Uterus (tissue), 2 donors: Measurements from ENCODE around the gene MGAM2.
"Not testable (repeated sequence)": the region's sequence is repeated elsewhere in the genome, so short reads cannot be mapped to it uniquely, and the experiment has no call there.

Experiments
- POLR2A ChIP-seq, 2 donors: fragments of 450-650 bp; IDR thresholded peaks; one replicate each; pipeline ENCODE4 v1.6.1; 2016; ENCODE audit warnings: antibody characterized with exemption in 2 of 2, mild to moderate bottlenecking in 1 of 2, moderate library complexity in 1 of 2
- TF ChIP-seq, protein P1 (sequence below), 4 experiments: fragments of 200-600 bp in 2 of 4; fragments of 450-650 bp in 2 of 4; sonication (generic) in 2 of 4; IDR thresholded peaks; one replicate each; pipeline ENCODE4 v1.5.1; 2016 to 2019; ENCODE audit warnings: antibody characterized with exemption in 4 of 4, mild to moderate bottlenecking in 2 of 4, moderate library complexity in 1 of 4

- TF ChIP-seq, protein P1, sequence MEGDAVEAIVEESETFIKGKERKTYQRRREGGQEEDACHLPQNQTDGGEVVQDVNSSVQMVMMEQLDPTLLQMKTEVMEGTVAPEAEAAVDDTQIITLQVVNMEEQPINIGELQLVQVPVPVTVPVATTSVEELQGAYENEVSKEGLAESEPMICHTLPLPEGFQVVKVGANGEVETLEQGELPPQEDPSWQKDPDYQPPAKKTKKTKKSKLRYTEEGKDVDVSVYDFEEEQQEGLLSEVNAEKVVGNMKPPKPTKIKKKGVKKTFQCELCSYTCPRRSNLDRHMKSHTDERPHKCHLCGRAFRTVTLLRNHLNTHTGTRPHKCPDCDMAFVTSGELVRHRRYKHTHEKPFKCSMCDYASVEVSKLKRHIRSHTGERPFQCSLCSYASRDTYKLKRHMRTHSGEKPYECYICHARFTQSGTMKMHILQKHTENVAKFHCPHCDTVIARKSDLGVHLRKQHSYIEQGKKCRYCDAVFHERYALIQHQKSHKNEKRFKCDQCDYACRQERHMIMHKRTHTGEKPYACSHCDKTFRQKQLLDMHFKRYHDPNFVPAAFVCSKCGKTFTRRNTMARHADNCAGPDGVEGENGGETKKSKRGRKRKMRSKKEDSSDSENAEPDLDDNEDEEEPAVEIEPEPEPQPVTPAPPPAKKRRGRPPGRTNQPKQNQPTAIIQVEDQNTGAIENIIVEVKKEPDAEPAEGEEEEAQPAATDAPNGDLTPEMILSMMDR (IDR thresholded peaks at IDR 0.05), result not testable (repeated sequence)
- not testable (repeated sequence) for TF ChIP-seq POLR2A (IDR thresholded peaks at IDR 0.05)
Observed at GRCh38 chr7:142101794-142102193, 9.7 kb upstream of the MGAM2 start.
